ENCODE results near the gene NGEF.
"Not testable (repeated sequence)": the region's sequence is repeated elsewhere in the genome, so short reads cannot be mapped to it uniquely, and the experiment has no call there.

GRCh38 chr2:232907718-232908085, 105.4 kb downstream of the NGEF start:
- TF ChIP-seq, protein P1, sequence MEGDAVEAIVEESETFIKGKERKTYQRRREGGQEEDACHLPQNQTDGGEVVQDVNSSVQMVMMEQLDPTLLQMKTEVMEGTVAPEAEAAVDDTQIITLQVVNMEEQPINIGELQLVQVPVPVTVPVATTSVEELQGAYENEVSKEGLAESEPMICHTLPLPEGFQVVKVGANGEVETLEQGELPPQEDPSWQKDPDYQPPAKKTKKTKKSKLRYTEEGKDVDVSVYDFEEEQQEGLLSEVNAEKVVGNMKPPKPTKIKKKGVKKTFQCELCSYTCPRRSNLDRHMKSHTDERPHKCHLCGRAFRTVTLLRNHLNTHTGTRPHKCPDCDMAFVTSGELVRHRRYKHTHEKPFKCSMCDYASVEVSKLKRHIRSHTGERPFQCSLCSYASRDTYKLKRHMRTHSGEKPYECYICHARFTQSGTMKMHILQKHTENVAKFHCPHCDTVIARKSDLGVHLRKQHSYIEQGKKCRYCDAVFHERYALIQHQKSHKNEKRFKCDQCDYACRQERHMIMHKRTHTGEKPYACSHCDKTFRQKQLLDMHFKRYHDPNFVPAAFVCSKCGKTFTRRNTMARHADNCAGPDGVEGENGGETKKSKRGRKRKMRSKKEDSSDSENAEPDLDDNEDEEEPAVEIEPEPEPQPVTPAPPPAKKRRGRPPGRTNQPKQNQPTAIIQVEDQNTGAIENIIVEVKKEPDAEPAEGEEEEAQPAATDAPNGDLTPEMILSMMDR (IDR thresholded peaks at IDR 0.05) = not testable (repeated sequence)
- TF ChIP-seq ZFX (IDR thresholded peaks at IDR 0.05; ENCODE audit: borderline replicate concordance) = not testable (repeated sequence)

Data from 22Rv1 (cell line).